SHP77 treated with DMSO at 0.1 percent for 48 hours (cell line): ENCODE data around the gene EDN1.

ENCODE experiments used
- DNase-seq: peaks from one replicate; lab custom pipeline; 2025; lab: John Stamatoyannopoulos, UW

The EDN1 gene

GRCh38 chr6:12289933-12290820, at the start of gene EDN1:
Gene EDN1, plus strand, starts transcription at chr6:12290361. Its CDS starts 269 bp downstream, at chr6:12290630.
- peak; percentile 7 for DNase-seq

GRCh38 chr6:12241493-12242175, 48.5 kb upstream of the EDN1 start:
- no peak for DNase-seq

- DNase-seq = no peak
These were observed 47.0 kb upstream of the EDN1 start for GRCh38 chr6:12243169-12243568.

- no peak for DNase-seq
These were observed 44.8 kb upstream of the EDN1 start for GRCh38 chr6:12245360-12245759.

- no peak for DNase-seq
These were observed 44.1 kb upstream of the EDN1 start for GRCh38 chr6:12245763-12246718.

GRCh38 chr6:12246900-12247299, 43.3 kb upstream of the EDN1 start:
- DNase-seq = no peak

GRCh38 chr6:12249541-12250382, 40.4 kb upstream of the EDN1 start:
- DNase-seq = no peak

- no peak for DNase-seq
These were observed 39.8 kb upstream of the EDN1 start for GRCh38 chr6:12250383-12250770.

- DNase-seq = no peak
These were observed 36.0 kb upstream of the EDN1 start for GRCh38 chr6:12254210-12254609.

- no peak for DNase-seq
These were observed 32.0 kb upstream of the EDN1 start for GRCh38 chr6:12258191-12258590.

- DNase-seq = no peak
These were observed 31.5 kb upstream of the EDN1 start for GRCh38 chr6:12258591-12259075.

GRCh38 chr6:12260458-12261093, 29.6 kb upstream of the EDN1 start:
- DNase-seq = no peak

GRCh38 chr6:12261502-12261901, 28.7 kb upstream of the EDN1 start:
- no peak for DNase-seq

- no peak for DNase-seq
These were observed 27.7 kb upstream of the EDN1 start for GRCh38 chr6:12262236-12263061.

- DNase-seq = no peak
These were observed 26.8 kb upstream of the EDN1 start for GRCh38 chr6:12263403-12263802.

- DNase-seq = no peak
These were observed 25.5 kb upstream of the EDN1 start for GRCh38 chr6:12264671-12265070.

- no peak for DNase-seq
These were observed 24.9 kb upstream of the EDN1 start for GRCh38 chr6:12265296-12265695.

GRCh38 chr6:12265791-12266190, 24.4 kb upstream of the EDN1 start:
- DNase-seq = no peak

- no peak for DNase-seq
These were observed 23.6 kb upstream of the EDN1 start for GRCh38 chr6:12266571-12266970.

- DNase-seq = no peak
These were observed 21.1 kb upstream of the EDN1 start for GRCh38 chr6:12269110-12269509.
